CD4-positive, alpha-beta T cell treated with Interleukin-10 for 1 hour (primary cell): ENCODE measurements around the gene TOE1.

ENCODE experiments used
- DNase-seq: peaks from one replicate; pipeline ENCODE4 v3.0.0-alpha.2; 2020

Gene TOE1

DNA sequence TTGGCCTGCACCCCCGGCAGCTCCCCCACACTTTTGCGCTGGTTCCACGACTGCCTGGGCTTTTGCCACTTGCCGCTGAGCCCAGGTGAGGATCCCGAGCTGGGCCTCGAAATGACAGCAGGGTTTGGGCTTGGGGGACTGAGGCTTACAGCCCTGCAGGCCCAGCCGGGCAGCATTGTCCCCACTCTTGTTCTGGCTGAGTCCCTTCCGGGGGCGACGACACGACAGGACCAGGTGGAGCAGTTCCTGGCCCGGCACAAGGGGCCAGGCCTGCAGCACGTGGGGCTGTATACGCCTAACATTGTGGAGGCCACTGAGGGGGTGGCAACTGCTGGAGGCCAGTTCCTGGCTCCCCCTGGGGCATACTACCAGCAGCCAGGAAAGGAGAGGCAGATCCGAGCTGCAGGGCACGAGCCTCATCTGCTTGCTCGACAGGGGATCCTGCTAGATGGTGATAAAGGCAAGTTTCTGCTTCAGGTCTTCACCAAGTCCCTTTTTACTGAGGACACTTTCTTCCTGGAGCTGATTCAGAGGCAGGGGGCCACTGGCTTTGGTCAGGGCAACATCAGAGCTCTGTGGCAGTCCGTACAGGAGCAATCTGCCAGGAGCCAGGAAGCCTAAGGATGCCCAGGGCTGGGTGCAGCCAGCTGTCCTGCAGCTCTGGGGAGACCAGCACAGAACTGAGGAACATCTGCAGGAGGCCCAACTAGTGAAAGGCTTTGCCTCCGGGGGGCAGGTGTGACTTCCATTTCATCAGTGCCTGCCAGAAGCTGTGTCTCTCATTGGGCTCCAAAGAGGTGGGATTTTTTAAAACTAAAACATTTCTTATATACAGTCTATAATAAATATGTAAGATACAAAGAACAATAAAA lies 12.1 kb upstream of the TOE1 start:
- DNase-seq, result no peak

DNA sequence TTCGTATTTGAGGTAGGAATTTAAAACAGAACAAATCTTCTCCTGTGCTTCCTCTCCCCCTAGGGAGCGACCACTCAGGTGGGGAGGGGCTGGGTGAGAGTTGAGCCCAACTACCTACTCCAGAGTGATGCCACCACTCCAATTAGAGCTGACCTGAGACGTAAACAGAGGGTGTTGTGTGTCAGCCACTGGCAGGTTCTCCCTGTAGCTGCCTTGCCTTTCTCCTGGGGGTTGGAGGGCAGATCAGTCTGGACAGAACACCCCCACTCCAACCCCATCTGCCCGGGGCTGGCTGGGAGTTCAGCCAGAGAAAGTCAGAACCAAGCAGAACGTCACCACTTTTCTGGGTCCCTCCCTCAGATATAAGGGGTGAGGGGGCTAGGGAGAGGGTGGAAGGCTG lies 11.3 kb upstream of the TOE1 start:
- no peak for DNase-seq

DNA sequence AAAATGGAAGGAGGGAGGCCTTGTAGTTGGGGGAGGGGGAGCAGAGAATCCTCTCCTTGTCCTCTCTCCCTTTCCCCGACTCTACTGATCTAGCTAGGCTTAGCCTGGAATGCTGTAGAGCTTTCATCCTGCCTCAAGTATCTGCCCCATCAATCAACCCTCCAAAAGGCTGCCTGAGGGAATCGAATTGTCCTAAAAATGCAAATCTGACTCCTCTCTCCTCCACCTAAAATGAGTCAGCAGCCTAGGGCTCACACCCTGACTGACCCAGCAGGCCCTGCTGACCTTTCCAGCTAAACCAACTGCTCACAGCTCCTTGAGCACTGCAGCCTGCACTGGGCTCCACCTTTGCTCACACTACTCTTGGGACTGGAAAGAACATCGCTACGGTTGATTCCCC lies 10.5 kb upstream of the TOE1 start:
- no peak for DNase-seq

DNA sequence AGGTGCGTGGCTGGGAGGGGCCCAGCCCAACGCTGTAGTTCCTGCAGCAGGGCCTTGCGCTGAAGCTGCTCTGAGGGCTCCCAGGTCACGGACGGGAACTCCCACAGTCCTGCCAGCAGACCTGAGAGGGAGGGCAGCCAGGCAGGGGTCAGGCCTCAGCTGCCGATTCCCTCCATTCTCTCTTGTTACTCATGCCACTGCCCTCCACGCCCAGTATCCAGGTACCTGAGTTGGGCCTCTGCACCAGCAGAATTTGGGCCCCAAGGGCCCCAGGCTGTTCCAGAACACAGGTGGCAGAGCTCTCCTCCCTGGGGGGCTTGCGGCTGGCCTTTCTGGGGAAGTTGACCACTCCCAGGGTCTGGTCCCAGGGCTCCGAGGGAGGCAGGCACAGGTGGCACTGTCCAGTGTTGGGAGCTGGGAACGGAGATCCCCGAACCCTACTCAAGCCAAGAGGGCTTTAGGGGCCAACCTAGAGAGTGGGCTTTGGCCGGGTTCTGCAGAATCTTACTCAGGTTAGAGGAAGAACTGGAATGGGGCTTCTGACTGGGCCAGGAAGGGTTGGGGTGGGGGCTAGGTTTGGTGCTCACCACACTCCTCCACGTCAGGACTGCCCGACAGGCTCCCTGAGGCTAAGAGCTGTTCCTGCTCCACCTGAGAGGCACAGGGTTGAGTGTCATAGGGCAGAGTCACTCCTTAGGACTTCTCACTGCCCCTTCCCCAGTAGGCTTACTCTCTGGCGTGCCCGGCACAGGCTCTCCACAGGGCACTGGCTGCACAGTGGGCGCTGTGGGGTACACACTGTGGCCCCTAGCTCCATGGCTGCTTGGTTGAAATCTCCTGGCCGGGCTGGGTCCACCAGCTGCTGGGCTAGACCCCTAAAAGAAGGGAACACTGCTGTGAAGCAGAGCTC lies 8.3 kb upstream of the TOE1 start:
- no peak for DNase-seq

DNA sequence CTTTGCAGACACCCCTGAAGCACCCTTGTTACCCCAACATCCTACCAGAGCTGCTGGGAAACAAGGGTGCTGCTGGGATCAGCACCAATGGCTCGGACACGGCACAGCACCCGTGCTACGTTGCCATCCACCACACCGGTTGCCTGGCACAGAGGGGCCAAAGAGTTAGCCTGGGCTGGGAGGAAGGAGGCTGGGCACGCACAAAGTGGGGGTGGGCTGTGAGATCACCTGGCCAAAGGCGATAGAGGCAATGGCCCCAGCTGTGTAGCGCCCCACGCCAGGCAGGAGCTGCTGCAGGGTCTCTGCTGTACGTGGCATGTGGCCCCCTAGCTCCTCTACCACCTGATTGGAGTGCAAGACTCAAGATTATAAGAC lies 7.6 kb upstream of the TOE1 start:
- DNase-seq, result no peak

DNA sequence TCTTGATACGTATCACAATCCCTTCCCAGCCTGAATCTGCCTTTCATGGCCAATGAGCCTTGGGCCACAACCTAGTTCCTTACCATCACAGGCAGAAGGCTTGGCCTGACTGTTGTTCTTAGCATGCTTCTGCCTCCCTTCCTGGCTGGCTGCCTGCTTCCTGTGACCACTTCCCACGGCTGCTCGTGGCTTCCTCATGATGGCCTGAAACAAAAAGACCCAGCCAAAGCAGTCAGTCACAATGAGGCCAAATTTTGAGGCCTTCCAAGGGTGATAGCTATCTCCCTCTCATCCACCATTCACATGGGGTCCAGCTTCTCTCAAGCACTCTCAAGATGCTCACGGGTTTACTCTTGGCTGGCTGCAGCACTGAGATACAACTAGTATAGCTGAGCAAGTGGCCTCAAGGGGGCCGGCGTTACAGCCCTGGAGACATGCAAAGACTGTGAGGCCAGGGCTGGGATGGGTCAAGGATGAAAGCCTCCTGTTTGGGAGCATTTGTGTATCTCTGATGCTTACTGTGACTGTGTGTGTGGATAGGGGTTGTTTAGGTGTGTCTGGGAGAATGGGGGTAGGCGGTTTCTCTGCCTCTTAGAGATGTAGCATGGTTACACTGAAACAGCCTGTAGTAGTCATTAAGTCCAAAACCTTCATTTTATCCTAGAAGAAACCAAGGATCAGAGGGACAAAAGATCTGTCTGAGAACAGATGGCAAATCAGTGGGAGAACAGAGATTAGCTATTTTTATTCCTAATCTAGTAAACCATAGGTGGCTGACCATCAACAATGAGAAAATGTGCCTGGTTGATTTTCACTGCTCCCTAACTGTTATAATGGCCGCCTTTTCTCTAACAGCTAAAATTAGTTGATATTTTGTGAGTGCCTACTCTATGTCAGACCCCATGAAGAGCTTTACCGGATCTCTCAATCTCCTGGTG lies 5.4 kb upstream of the TOE1 start:
- no peak for DNase-seq

DNA sequence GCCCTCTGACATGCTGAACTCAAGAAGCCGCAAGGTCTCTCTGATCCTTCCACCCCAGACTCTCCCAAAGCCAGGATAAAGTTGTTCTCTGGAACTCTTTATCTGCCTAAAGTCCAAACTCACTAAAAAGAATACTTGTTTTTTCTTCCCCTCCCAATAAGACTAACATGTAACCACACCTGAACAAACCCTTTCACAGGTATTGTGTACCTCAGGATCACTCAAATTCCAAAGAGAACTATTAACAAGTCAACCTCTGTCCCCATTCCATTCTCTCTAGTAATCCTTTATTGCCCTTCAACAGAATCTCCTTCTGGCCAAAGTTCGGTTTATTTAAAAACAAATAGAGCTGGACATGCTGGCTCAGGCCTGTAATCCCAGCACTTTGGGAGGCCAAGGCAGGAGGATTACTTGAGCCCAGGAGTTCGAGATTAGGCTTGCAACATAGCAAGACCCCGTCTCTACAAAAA lies 4.1 kb upstream of the TOE1 start:
- DNase-seq, result no peak

DNA sequence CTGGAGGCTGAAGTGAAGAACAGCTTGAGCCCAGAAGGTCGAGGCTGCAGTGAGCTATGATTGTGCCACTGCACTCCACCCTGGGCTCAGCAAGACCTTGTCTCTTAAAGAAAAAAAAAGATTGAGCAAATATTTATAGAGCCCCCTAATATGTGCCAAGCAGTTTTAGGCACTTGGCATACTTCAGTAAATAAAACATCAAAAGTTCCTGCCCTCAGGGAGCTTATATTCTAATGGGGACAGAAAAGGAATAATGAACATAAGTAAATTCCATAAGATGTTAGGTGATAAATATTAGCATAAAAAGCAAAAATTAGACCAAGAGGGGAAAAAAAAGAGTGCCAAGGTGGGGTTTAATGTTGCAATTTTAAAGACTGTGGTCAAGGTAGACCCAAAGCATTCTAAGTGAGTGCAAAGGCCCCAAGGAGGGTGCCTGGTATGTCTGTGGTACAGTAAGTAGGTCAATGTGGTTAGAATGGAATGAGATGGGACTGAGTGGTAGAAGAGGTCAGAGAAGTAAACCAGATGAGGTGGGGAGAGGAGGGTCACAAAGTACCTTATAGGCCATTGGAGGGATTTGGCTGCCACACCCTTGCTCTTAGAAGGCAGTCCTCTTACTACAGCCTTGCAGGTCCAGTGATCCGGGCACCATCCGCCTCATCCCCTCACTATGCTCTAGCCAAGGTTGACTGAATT lies 2.2 kb upstream of the TOE1 start:
- DNase-seq, result no peak

DNA sequence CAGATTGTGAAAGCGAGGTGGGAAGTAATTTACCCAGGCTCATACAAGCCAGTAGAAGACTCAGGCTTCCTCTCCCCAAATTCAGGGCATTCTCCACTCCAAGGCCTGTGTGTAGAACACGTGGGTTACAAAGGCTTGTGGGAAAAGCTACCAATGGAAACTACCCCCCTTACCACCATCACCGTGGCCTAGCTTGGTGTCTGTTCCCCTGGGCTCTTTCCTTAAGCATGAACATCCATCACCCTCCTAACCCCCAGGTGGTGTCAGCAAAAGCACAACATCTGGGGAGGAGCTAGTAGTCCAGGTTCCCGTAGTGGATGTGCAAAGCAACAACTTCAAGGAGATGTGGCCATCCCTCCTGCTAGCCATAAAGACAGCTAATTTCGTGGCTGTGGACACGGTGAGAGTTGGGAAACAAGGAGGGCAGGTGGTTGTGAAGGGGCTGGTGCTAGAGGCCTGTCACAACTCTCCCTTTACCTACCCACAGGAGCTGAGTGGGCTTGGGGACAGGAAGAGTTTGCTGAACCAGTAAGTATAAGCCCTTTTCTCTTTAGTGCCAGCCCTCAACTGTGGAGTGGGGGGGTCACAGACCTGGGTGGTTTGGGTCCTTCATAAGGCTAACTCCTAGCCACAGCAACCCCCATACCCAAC lies 971 bp downstream of the TOE1 start:
- DNase-seq, result peak; percentile 29

DNA sequence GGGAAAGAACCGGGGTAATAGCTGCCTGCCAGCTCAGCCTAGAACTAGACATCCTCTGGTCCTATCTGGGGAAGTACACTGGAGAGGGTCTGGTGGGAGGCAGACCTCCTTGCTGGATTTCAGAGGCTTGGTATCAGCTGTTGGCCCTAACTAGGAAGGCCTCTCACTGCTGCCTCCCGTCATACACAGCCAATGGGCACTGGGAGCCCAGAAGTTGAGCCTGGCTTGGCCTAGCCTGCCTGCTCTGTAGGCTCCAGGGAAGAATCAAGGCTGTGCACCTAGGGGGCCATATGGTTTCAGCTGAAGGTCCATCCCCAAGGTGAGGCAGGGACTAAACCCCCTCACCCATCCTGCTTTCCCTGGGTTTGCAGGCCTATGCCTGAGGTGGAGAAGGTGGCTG lies 4.5 kb downstream of the TOE1 start:
- no peak for DNase-seq

DNA sequence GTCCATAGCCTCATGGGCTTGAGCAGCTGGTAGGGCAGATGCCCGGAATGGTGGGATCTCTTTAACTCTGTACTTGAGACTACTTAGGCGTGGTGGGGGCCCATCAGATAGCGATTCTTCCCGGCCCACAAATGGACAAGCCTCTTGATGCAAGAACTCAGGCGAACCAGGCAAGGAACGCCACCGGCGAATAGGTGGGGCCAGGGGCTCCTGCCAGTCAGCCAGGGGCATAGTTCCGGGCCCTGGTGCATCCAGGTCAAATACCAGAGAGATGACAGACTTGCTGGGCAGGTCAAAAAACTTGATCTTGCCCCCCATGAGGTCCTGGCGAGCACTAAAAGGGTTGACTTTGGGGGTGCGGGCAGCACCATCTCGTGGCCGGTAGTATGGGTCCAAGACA lies 5.0 kb downstream of the TOE1 start:
- no peak for DNase-seq

DNA sequence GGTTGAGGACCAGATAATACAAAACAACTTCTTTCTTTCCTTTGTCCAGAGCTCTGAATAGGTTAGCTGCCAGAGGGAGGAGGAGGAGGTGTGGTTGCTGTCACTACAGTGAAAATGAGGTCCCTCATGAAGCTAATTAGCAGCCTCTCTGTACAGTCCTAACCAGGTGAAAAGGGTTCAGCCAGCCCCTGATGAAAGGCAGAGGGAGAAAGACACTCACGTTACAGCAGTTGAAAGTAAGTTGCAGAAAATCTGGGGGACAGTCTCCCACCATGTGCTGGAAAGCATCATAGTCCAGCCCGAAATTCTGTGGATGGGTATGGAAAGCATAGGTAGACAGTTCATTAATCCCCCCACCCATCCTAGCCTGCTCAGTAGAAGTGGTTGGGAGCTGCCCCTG lies 6.5 kb downstream of the TOE1 start:
- DNase-seq, result no peak

DNA sequence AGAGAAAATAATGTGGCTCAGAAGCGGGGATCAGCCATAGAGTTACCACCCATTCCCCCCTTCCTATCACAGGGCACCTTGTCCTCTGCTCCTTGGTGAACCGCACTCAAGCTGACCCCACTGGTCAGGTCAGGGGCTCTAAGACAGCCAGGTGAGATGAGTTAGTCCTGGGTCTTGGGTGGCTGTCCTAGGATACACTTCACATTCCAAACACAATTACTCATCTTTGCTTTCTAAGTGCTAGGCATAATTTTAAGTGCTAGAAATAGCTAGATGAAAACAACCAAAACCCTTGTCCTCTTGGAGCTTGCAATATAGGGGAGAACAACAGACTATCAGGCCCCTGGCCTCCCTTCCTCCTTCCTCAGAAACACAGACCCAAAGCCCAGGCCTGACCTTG lies 8.1 kb downstream of the TOE1 start:
- no peak for DNase-seq

DNA sequence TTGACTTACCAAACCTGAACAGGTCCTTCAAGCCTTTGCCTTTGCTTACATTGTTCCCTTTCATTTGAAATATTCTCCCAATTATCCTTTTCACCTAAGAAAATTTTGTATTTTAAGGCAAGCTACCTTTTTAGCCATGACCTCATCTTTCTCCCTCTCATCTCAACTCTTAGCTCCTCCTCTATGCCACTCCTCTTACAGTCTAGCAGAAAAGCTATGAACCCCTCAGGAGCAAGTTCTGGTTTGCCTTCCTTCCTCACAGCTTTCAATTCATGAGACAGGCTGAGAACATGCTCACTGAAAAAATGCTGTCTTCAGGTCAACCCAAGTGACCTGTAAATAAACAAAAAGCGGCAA lies 8.6 kb downstream of the TOE1 start:
- DNase-seq, result no peak

DNA sequence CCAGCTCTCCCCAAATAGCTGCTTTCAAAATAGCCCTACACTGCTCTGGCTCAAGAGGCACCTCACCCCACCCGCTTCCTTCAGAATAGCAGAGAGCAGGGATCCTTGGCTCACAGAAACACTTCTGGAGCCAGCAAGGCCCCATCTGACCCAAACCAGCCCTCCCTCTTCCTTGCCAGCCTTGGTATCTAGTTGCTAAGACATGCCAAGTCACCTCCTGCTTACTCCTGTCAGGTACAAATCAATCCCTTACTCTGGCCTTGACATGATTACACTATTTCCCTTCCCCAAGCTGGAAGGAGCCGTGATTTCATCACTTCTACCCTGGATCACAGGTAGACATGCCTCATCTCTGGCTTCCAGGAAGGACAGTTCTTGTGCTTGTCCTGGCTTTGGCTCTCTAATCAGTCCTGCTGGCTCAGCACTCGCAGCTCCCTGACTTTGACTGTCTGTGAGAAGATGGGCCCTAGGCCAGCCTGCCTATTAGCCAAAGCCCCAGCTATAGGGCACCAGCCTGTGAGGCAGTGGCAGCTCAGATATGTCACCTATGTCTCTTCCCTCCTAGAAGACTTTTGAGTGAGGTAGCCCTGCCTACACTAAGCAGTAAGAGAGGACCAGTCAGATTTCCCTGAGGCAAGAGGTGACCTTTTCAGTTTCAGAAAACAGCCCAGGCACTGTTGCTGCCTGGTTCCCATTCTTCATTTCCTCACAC lies 9.2 kb downstream of the TOE1 start:
- DNase-seq, result no peak

DNA sequence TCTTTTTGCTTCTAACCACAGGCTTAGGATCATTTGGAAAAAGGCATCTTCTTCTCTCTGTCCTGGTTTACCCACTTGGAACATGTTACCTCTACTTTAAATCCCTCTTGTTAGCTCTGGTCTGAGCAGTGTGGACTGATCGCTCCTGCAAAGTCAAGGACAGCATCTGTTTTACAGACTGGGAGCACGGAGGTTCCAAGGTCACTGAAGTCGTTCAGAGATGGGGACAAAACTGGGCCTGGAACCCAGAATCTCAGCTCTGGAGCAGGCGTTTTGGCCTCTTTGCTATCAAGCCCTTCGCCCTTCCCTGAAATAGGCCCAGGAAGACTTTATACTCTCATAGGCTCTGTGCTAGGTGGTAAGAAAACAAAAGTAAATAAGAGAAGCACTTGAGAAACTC lies 11.5 kb downstream of the TOE1 start:
- DNase-seq, result no peak

DNA sequence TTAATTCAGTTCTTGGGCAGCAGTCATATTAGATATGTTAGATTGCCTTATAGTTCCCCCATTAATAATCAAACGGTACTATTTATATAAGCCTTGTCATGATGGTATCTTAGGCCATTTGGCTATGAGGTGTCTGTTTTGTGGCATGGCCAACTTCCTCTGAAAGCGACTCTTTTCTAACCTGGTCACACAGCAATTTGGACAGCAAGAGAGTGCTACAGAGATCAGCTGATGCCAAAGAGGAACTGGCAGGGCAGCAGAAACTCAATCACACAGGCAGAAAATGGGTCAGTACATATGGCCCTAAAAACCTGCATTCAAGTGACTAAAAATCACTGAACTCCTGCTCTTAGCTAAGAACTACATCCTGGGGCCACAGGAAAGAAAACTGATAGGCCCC lies 13.7 kb downstream of the TOE1 start:
- no peak for DNase-seq

DNA sequence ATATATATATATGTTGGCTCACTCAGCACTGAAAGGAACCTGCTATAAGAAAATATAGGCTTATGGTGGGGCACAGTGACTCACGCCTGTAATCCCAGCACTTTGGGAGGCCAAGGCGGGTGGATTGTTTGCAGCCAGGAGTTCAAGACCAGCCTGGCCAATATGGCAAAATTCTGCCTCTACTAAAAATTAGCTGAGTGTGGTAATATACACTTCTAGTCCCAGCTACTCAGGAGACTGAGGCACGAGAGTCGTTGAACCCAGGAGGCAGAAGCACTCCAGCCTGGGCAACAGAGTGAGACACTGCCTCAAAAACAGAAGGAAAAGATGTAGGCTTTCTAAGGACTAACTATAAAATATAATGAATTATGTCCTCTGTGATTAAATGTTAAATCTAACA lies 14.9 kb downstream of the TOE1 start:
- DNase-seq, result no peak

DNA sequence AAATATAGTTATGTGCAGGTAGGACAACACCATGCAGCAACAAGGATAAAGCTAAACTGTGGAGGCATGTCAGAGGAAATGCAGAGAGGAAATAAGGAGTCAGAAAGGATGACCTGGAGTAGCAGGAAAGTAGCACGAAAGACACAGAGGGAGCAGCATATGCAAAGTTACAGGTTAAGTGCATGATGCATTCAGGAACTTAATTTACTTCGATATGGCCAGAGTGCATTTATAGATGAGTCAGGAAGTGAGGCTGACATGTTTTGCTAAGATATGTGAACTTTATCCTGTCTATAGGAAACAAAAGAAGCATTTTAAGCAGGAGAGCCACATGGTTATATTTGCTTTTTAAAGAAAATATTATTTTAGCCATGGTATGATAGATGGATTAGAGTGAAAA lies 15.7 kb downstream of the TOE1 start:
- DNase-seq, result no peak

DNA sequence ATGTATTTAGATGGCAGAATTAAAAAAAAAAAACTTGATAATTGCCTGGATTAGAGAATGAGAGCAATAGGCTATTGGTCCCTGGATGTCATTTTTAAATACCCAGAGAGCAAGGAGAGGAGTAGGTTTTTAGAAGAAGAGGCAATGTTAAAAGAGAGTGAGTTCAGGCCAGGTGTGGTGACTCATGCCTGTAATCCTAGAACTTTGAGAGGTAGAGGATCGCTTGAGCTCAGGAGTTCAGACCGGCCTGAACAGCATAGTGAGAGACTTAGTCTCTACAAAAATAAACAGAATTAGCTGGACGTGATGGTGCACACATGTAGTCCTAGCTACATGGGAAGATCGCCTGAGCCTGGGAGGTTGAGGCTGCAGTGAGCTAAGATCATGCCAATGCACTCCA lies 16.2 kb downstream of the TOE1 start:
- DNase-seq, result no peak

DNA sequence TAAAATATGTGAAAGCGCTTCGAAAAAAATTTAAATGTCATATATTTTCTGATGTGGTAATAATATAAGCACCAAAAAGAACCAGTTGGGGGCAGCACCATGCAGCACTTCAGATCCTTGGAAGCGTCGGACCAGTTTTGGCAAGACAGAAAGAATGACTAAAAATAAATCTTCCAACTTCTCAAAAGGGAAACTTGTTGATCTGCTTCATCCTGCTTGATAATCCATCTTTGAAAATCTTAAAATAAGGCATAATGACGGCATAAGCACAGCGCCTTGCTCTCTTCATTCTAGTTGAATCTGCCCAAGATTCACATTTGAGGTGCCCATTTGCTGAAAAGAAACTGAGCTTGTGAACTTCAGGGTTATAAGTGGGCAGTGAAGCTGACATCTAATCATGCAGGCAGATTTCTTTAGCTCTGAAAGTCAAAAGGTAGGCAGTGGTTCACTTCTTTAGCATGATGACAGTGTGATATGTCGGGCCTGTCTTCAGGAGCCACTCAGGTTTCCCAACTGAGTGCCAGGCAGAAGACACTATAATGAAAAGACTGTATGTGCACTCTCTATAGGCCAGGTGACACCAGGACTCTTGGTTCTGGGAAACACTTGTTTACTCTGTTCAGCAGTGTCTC lies 20.0 kb downstream of the TOE1 start:
- DNase-seq, result peak; percentile 64
